ENCODE data around the gene PIGL. TPM values are rescaled to one million over a fixed set of nuclear protein-coding genes. Genes with fewer than 3 reads are reported as not detected.
A peak's percentile ranks its signal among the peaks of the same experiment; 100 is the strongest.
"Not testable (repeated sequence)": the region's sequence is repeated elsewhere in the genome, so short reads cannot be mapped to it uniquely, and the experiment has no call there.

The PIGL gene
- total and polyA plus RNA-seq, 2 experiments from 2014 or later, result 32.9 to 47.3 TPM

GRCh38 chr17:16194307-16194835 lies 22.6 kb upstream of the PIGL start:
- not testable (repeated sequence) for H3K27me3 Mint-ChIP-seq (ENCODE audit: insufficient read depth, low read depth, poor library complexity); H3K27me3 ChIP-seq (ENCODE audit: insufficient read depth); H3K4me3 Mint-ChIP-seq; H3K9me3 Mint-ChIP-seq; H3K27ac Mint-ChIP-seq; DNase-seq (ENCODE audit: low spot score); H3K4me1 ChIP-seq (ENCODE audit: insufficient read depth); H2AFZ ChIP-seq; H3K4me3 ChIP-seq; ATAC-seq; H3K36me3 ChIP-seq (ENCODE audit: insufficient read depth); H3K4me2 ChIP-seq; H3K27ac ChIP-seq (ENCODE audit: low read depth); H3K4me1 Mint-ChIP-seq; H3F3A ChIP-seq (replicated peaks; ENCODE audit: low read depth); H3K9me2 ChIP-seq (ENCODE audit: insufficient read depth)
- peaks cover 15% of the 10 kb centered on the region for H4K20me1 ChIP-seq (replicated peaks; ENCODE audit: insufficient read depth)
- H3K79me2 ChIP-seq (replicated peaks; ENCODE audit: insufficient read depth), result peaks cover 93% of the 10 kb centered on the region
- H3K36me3 Mint-ChIP-seq (ENCODE audit: low read depth), result peaks cover 41% of the 10 kb centered on the region

DNA sequence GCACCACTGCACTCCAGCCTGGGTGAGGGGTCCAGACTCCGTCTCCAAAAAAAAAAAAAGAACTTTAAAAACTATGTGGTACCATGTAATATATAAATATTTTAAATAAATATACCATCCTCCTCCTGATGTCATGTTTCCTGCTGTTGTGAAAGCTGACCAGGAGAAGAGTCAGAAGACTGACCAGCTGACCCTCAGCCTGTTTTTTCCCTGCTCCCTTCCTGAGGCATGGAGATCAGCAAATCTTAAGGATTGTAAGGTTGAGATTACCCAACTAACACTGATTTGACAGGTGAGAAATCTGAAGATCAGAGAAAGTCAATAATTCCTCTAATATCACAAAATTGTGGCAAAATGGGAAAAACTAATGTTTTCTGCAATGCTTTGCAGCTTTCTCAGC lies 19.7 kb upstream of the PIGL start:
- no peak overlapping the region for H3K27ac Mint-ChIP-seq
- Histone ChIP-seq H3K79me2 (replicated peaks; ENCODE audit: insufficient read depth) (peaks cover 93% of the 10 kb centered on the region), H3K36me3 (ENCODE audit: insufficient read depth) (no peaks in the 10 kb centered on the region; the same call in 1 of the 2 replicates), H3K4me3 (no peak overlapping the region), H3K4me2 (no peak overlapping the region), H3K4me1 (ENCODE audit: insufficient read depth) (peaks cover 17% of the 10 kb centered on the region), H4K20me1 (replicated peaks; ENCODE audit: insufficient read depth) (peaks cover 21% of the 10 kb centered on the region), H3F3A (replicated peaks; ENCODE audit: low read depth) (no peaks in the 10 kb centered on the region), H3K9me2 (ENCODE audit: insufficient read depth) (no peaks in the 10 kb centered on the region), H2AFZ (no peak overlapping the region), H3K27ac (ENCODE audit: low read depth) (no peak overlapping the region), H3K27me3 (ENCODE audit: insufficient read depth) (no peaks in the 10 kb centered on the region)
- TF ChIP-seq ETS1 (IDR thresholded peaks at IDR 0.05) (no peak), ZNF331 (CRISPR knock-in tag; IDR thresholded peaks at IDR 0.05; ENCODE audit: low read depth) (no peak), EZH2 (IDR thresholded peaks at IDR 0.05; ENCODE audit: low read depth, unreplicated experiment) (no peak)
- peaks cover 26% of the 10 kb centered on the region for H3K4me1 Mint-ChIP-seq
- H3K36me3 Mint-ChIP-seq (ENCODE audit: low read depth), result peaks cover 35% of the 10 kb centered on the region
- no peaks in the 10 kb centered on the region for H3K9me3 Mint-ChIP-seq
- DNase-seq (ENCODE audit: low spot score) (no peak), ATAC-seq (no peak)
- H3K4me3 Mint-ChIP-seq, result no peak overlapping the region
- H3K27me3 Mint-ChIP-seq (ENCODE audit: insufficient read depth, low read depth, poor library complexity), result peaks cover 7% of the 10 kb centered on the region

GRCh38 chr17:16199093-16199492 lies 17.9 kb upstream of the PIGL start:
- peaks cover 23% of the 10 kb centered on the region; the same call in 2 of the 3 replicates for H3K36me3 Mint-ChIP-seq (ENCODE audit: low read depth)
- H3K4me2 ChIP-seq, result peak overlapping the region; percentile 71
- peaks cover 100% of the 10 kb centered on the region for H3K79me2 ChIP-seq (replicated peaks; ENCODE audit: insufficient read depth)

DNA sequence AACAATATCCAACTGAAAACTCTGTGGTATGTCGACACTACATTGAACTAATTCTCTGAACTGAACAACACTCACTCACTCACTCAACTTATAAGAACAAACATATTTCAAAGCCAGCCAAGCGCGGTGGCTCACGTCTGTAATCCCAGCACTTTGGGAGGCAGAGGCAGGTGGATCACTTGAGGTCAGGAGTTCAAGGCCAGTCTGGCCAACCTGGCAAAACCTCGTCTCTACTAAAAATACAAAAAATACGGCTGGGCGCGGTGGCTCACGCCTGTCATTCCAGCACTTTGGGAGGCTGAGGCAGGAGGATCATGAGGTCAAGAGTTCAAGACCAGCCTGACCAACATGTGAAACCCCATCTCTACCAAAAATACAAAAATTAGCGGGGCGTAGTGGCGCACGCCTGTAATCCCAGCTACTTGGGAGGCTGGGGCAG lies 15.3 kb upstream of the PIGL start:
- Histone ChIP-seq H3K79me2 (replicated peaks; ENCODE audit: insufficient read depth) (peaks cover 100% of the 10 kb centered on the region), H4K20me1 (replicated peaks; ENCODE audit: insufficient read depth) (peaks cover 32% of the 10 kb centered on the region), H3K4me1 (ENCODE audit: insufficient read depth) (peaks cover 33% of the 10 kb centered on the region)
- not testable (repeated sequence) for H3K9me3 Mint-ChIP-seq; H3K36me3 ChIP-seq (ENCODE audit: insufficient read depth); H3K27ac ChIP-seq (ENCODE audit: low read depth); DNase-seq (ENCODE audit: low spot score); H3K27me3 ChIP-seq (ENCODE audit: insufficient read depth); H3F3A ChIP-seq (replicated peaks; ENCODE audit: low read depth); H2AFZ ChIP-seq; H3K4me2 ChIP-seq; H3K27me3 Mint-ChIP-seq (ENCODE audit: insufficient read depth, low read depth, poor library complexity); H3K4me3 ChIP-seq; H3K9me2 ChIP-seq (ENCODE audit: insufficient read depth); ATAC-seq; H3K4me3 Mint-ChIP-seq
- peak overlapping the region; percentile 38; the same call in 1 of the 2 replicates for H3K27ac Mint-ChIP-seq
- peaks cover 52% of the 10 kb centered on the region for H3K4me1 Mint-ChIP-seq
- H3K36me3 Mint-ChIP-seq (ENCODE audit: low read depth), result peaks cover 14% of the 10 kb centered on the region; the same call in 2 of the 3 replicates

More at GRCh38 chr17:16199093-16199492, 17.9 kb upstream of the PIGL start:
- H4K20me1 ChIP-seq (replicated peaks; ENCODE audit: insufficient read depth), result peaks cover 25% of the 10 kb centered on the region
- H3K9me2 ChIP-seq (ENCODE audit: insufficient read depth), result no peaks in the 10 kb centered on the region
- peak overlapping the region; percentile 49 for H3K27ac Mint-ChIP-seq
- TF ChIP-seq EZH2phosphoT487 (IDR thresholded peaks at IDR 0.05; ENCODE audit: unreplicated experiment), result no peak
- peaks cover 26% of the 10 kb centered on the region for H3K4me1 ChIP-seq (ENCODE audit: insufficient read depth)
- H3K4me3 ChIP-seq, result peak overlapping the region; percentile 42
- ATAC-seq (no peak), DNase-seq (ENCODE audit: low spot score) (peak; percentile 38)
- peak overlapping the region; percentile 62 for H3K4me3 Mint-ChIP-seq
- no peaks in the 10 kb centered on the region for H3F3A ChIP-seq (replicated peaks; ENCODE audit: low read depth)
- peaks cover 41% of the 10 kb centered on the region for H3K4me1 Mint-ChIP-seq
- H3K27me3 ChIP-seq (ENCODE audit: insufficient read depth), result no peaks in the 10 kb centered on the region
- H3K9me3 Mint-ChIP-seq, result no peaks in the 10 kb centered on the region
- H3K36me3 ChIP-seq (ENCODE audit: insufficient read depth), result no peaks in the 10 kb centered on the region
- H3K27me3 Mint-ChIP-seq (ENCODE audit: insufficient read depth, low read depth, poor library complexity), result peaks cover 7% of the 10 kb centered on the region
- H2AFZ ChIP-seq, result no peak overlapping the region
- peak overlapping the region; percentile 18; the same call in 1 of the 2 replicates for H3K27ac ChIP-seq (ENCODE audit: low read depth)

DNA sequence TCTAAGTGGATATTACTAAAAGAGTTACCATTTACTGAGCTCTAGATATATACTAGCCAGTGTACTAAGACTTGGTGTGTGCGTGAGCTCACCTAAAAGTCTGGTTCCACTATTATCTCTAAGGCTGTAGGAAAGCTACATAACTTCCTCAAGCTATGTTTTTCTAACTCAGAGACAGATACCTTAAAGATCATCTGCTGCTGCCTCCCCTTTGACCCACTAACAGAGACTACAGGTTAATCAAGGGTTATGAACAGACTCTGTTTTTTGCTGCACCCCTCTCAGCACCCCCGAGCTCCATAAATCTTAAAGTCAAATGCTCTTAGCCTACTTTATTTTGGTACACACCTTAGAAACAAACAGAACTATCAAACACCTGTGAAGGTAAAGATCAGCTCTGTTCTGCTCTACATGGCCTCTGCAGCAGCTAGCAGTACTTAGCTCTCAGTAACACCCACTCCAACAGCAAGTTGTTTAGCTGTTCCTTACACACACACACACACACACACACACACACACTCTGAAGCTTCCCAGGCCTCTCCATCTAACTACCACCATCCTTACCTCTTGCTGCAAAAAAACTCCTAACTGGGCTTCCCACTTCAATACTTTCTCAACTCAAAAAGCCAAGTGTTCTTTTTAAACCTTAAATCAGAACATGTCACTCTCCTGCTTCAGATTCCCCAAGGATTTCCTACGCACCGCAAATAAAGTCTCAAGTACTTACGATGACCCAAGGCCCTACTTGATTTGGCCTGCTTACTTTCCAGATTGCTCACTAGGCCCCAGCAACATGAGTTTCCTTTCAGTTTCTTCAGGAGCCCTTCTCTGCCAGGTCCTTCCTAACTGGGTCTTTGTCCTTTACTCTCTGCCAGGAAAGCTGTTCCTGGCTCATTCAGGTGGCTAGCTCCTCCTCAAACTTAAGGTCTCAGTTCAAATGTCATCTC lies 14.2 kb upstream of the PIGL start:
- H3K9me2 ChIP-seq (ENCODE audit: insufficient read depth); H3K9me3 Mint-ChIP-seq; ATAC-seq; H3K27ac ChIP-seq (ENCODE audit: low read depth); H3K36me3 ChIP-seq (ENCODE audit: insufficient read depth); H3K27me3 ChIP-seq (ENCODE audit: insufficient read depth); H3F3A ChIP-seq (replicated peaks; ENCODE audit: low read depth); H3K4me3 ChIP-seq; H2AFZ ChIP-seq; H3K36me3 Mint-ChIP-seq (ENCODE audit: low read depth); DNase-seq (ENCODE audit: low spot score); H3K27me3 Mint-ChIP-seq (ENCODE audit: insufficient read depth, low read depth, poor library complexity): not testable (repeated sequence)
- H3K4me1 Mint-ChIP-seq, result peaks cover 54% of the 10 kb centered on the region
- Histone ChIP-seq H4K20me1 (replicated peaks; ENCODE audit: insufficient read depth) (peaks cover 31% of the 10 kb centered on the region), H3K4me1 (ENCODE audit: insufficient read depth) (peaks cover 33% of the 10 kb centered on the region), H3K4me2 (0 out of 2 replicates have a peak overlapping the region, but pooled peaks have one; percentile 27), H3K79me2 (replicated peaks; ENCODE audit: insufficient read depth) (peaks cover 100% of the 10 kb centered on the region)
- H3K27ac Mint-ChIP-seq, result peak overlapping the region; percentile 53
- peak overlapping the region; percentile 1; the same call in 1 of the 3 replicates for H3K4me3 Mint-ChIP-seq
